IMR-90 (cell line): ENCODE measurements around the gene TBCE. TPM values are rescaled to one million over a fixed set of nuclear protein-coding genes. Genes with fewer than 3 reads are reported as not detected.

ENCODE experiments used
- ATAC-seq: fragments of 200-7000 bp; cut with Tn5 transposase; 2 replicates; pipeline ENCODE4 v1.9.1; 2020; ENCODE audit warnings: low read depth, mild to moderate bottlenecking, moderate library complexity
- BruUV-seq: library from RNA; stranded (reverse); fragments of 400-500 nt; replicated peaks from 2 replicates; lab custom pipeline; 2021; lab: Mats Ljungman, UMichigan
- CTCF ChIA-PET: fragments of 300-600 bp; formaldehyde crosslinking; extraction: SDS; loops from one replicate; lab custom pipeline; 2021; ENCODE audit warnings: antibody characterized with exemption; lab: Yijun Ruan, JAX
- POLR2A ChIA-PET: fragments of 300-600 bp; sonication (Branson Sonifier 250); formaldehyde crosslinking; loops from one replicate; lab custom pipeline; 2022; ENCODE audit warnings: antibody characterized with exemption; ENCODE audit not compliant: unreplicated experiment; lab: Charles Lee
- DNase-seq: peaks from one replicate; pipeline ENCODE4 v3.0.0; 2013
- H2AFZ ChIP-seq: replicated peaks from 2 replicates; pipeline ENCODE3; 2013; ENCODE audit warnings: low read length, mild to moderate bottlenecking; ENCODE audit not compliant: poor library complexity
- H2AK5ac ChIP-seq: 2 replicates; pipeline ENCODE4 v1.6.1; 2013; ENCODE audit warnings: low read depth, low read length, inconsistent platforms
- H2AK9ac ChIP-seq: replicated peaks from 2 replicates; pipeline ENCODE3; 2013; ENCODE audit warnings: mild to moderate bottlenecking, low read depth, low read length, moderate library complexity; ENCODE audit not compliant: poor library complexity
- H2BK120ac ChIP-seq: 2 replicates; pipeline ENCODE4 v1.6.1; 2013; ENCODE audit warnings: low read depth, low read length, inconsistent platforms
- H2BK15ac ChIP-seq: 3 replicates; pipeline ENCODE4 v1.6.1; 2013; ENCODE audit warnings: low read depth, low read length, inconsistent platforms
- H2BK20ac ChIP-seq: 2 replicates; pipeline ENCODE4 v1.6.1; 2013; ENCODE audit warnings: low read depth, mild to moderate bottlenecking, inconsistent platforms, low read length, moderate library complexity
- H2BK5ac ChIP-seq: 2 replicates; pipeline ENCODE4 v1.6.1; 2013; ENCODE audit warnings: mild to moderate bottlenecking, low read depth, low read length, inconsistent platforms; ENCODE audit not compliant: poor library complexity, severe bottlenecking
- H3K14ac ChIP-seq: replicated peaks from 2 replicates; pipeline ENCODE4 v1.6.1; 2013; ENCODE audit warnings: low read depth, low read length, inconsistent platforms
- H3K18ac ChIP-seq: 2 replicates; pipeline ENCODE4 v1.6.1; 2013; ENCODE audit warnings: low read depth, low read length, control low read depth
- H3K23ac ChIP-seq: 2 replicates; pipeline ENCODE4 v1.6.1; 2013; ENCODE audit warnings: low read depth, low read length, inconsistent platforms
- H3K27ac ChIP-seq: 2 replicates; pipeline ENCODE4 v1.5.1; 2013; ENCODE audit warnings: mild to moderate bottlenecking, control low read depth, low read length; ENCODE audit not compliant: insufficient read depth
- H3K27me3 ChIP-seq: 2 replicates; pipeline ENCODE4 v1.6.1; 2013; ENCODE audit warnings: low read length; ENCODE audit not compliant: control insufficient read depth, insufficient read depth
- H3K36me3 ChIP-seq: 2 replicates; pipeline ENCODE4 v1.6.1; 2013; ENCODE audit warnings: low read length, mixed read lengths; ENCODE audit not compliant: control insufficient read depth, insufficient read depth
- H3K4ac ChIP-seq: 2 replicates; pipeline ENCODE4 v1.6.1; 2013; ENCODE audit warnings: low read depth, low read length, inconsistent platforms
- H3K4me1 ChIP-seq: 2 replicates; pipeline ENCODE4 v1.6.1; 2013; ENCODE audit warnings: low read length, mixed read lengths; ENCODE audit not compliant: control insufficient read depth, insufficient read depth
- H3K4me2 ChIP-seq: 2 replicates; pipeline ENCODE4 v1.6.1; 2013; ENCODE audit warnings: low read depth, mild to moderate bottlenecking, control low read depth, low read length, moderate library complexity
- H3K4me3 ChIP-seq: 2 replicates; pipeline ENCODE4 v1.5.1; 2013; ENCODE audit warnings: low read depth, mild to moderate bottlenecking, control low read depth, low read length, moderate library complexity; ENCODE audit not compliant: insufficient read depth
- H3K56ac ChIP-seq: 2 replicates; pipeline ENCODE4 v1.6.1; 2013; ENCODE audit warnings: low read length, inconsistent platforms; ENCODE audit not compliant: insufficient read depth; ENCODE audit errors: extremely low read depth
- H3K79me1 ChIP-seq, 2 experiments: 2 replicates each; pipeline ENCODE4 v1.6.1; 2013; ENCODE audit warnings: low read length in 2 of 2, inconsistent platforms in 1 of 2, low read depth in 1 of 2
- H3K9ac ChIP-seq: 2 replicates; pipeline ENCODE4 v1.6.1; 2013; ENCODE audit warnings: low read depth, low read length, control low read depth
- H3K9me1 ChIP-seq: 2 replicates; pipeline ENCODE4 v1.6.1; 2013; ENCODE audit warnings: low read length, inconsistent platforms; ENCODE audit not compliant: insufficient read depth
- H3K9me3 ChIP-seq: 2 replicates; pipeline ENCODE4 v1.6.1; 2013; ENCODE audit warnings: low read length; ENCODE audit not compliant: control insufficient read depth, insufficient read depth
- H4K20me1 ChIP-seq: 2 replicates; pipeline ENCODE4 v1.6.1; 2013; ENCODE audit warnings: low read length, inconsistent platforms; ENCODE audit not compliant: insufficient read depth
- H4K5ac ChIP-seq: 2 replicates; pipeline ENCODE4 v1.6.1; 2013; ENCODE audit warnings: mild to moderate bottlenecking, low read depth, low read length, control low read depth
- H4K8ac ChIP-seq, 2 experiments: 2 replicates each; pipeline ENCODE4 v1.6.1; 2013; ENCODE audit warnings: low read depth in 2 of 2, low read length in 2 of 2, control low read depth in 1 of 2, inconsistent platforms in 1 of 2
- H4K91ac ChIP-seq: 2 replicates; pipeline ENCODE4 v1.6.1; 2013; ENCODE audit warnings: low read depth, low read length, inconsistent platforms; ENCODE audit not compliant: insufficient read depth
- BHLHE40 ChIP-seq: fragments of 150-350 bp; IDR thresholded peaks from 2 replicates; pipeline ENCODE4 v1.6.1; 2016; ENCODE audit warnings: mild to moderate bottlenecking, low read depth, low read length
- CEBPB ChIP-seq: IDR thresholded peaks from 2 replicates; pipeline ENCODE4 v1.6.1; 2012; ENCODE audit warnings: low read depth, low read length, improper control_type of control experiment
- CHD1 ChIP-seq: IDR thresholded peaks from 2 replicates; pipeline ENCODE4 v1.6.1; 2012; ENCODE audit warnings: low read depth, low read length, improper control_type of control experiment
- CTCF ChIP-seq: conservative IDR thresholded peaks from 2 replicates; pipeline ENCODE4 v1.5.1; 2012; ENCODE audit warnings: mild to moderate bottlenecking, low read depth, low read length, improper control_type of control experiment
- ELK1 ChIP-seq: fragments of 150-350 bp; IDR thresholded peaks from 2 replicates; pipeline ENCODE4 v1.6.1; 2016; ENCODE audit warnings: low read depth, mild to moderate bottlenecking, low read length, moderate library complexity, borderline replicate concordance
- FOS ChIP-seq: fragments of 150-350 bp; IDR thresholded peaks from 2 replicates; pipeline ENCODE4 v1.6.1; 2016; ENCODE audit warnings: low read depth, low read length
- MAFK ChIP-seq: IDR thresholded peaks from 2 replicates; pipeline ENCODE4 v1.6.1; 2012; ENCODE audit warnings: low read depth, low read length, improper control_type of control experiment
- MAZ ChIP-seq: IDR thresholded peaks from 2 replicates; pipeline ENCODE4 v1.6.1; 2012; ENCODE audit warnings: low read depth, mild to moderate bottlenecking, low read length, improper control_type of control experiment, moderate library complexity, borderline replicate concordance
- MXI1 ChIP-seq: IDR thresholded peaks from 2 replicates; pipeline ENCODE4 v1.6.1; 2012; ENCODE audit warnings: low read depth, mild to moderate bottlenecking, low read length, moderate library complexity, borderline replicate concordance
- NFE2L2 ChIP-seq: fragments of 150-350 bp; IDR thresholded peaks from 2 replicates; pipeline ENCODE4 v1.6.1; 2016; ENCODE audit warnings: low read depth, mild to moderate bottlenecking, low read length
- POLR2A ChIP-seq: IDR thresholded peaks from 2 replicates; pipeline ENCODE4 v1.6.1; 2012; ENCODE audit warnings: mild to moderate bottlenecking, low read depth, low read length
- RAD21 ChIP-seq: IDR thresholded peaks from 2 replicates; pipeline ENCODE4 v1.6.1; 2012; ENCODE audit warnings: low read length, improper control_type of control experiment
- RCOR1 ChIP-seq: IDR thresholded peaks from 2 replicates; pipeline ENCODE4 v1.6.1; 2012; ENCODE audit warnings: mild to moderate bottlenecking, low read length, improper control_type of control experiment; ENCODE audit not compliant: insufficient replicate concordance
- RFX5 ChIP-seq: IDR thresholded peaks from 2 replicates; pipeline ENCODE4 v1.8.0; 2012; ENCODE audit warnings: low read depth, mild to moderate bottlenecking, low read length, moderate library complexity
- SMC3 ChIP-seq: fragments of 150-350 bp; IDR thresholded peaks from 2 replicates; pipeline ENCODE4 v1.6.1; 2016; ENCODE audit warnings: low read depth, mild to moderate bottlenecking, antibody characterized with exemption, low read length, moderate library complexity
- WGBS, 2 experiments: methylation state at CpG; one replicate each; pipeline versions ENCODE4 v1.1.5 to v1.1.7; 2013; ENCODE audit warnings: missing lambda C conversion rate in 2 of 2; ENCODE audit not compliant: insufficient read length in 1 of 2; ENCODE audit errors: extremely low coverage in 2 of 2; 5-methylcytosine and 5-hydroxymethylcytosine counted together
- dilution Hi-C: fragments of 300-500 bp; cut with HindIII; formaldehyde crosslinking; loops from one replicate; pipeline ENCODE4 v1.14.3; 2018; ENCODE audit warnings: low sequenced_read_pairs; ENCODE audit not compliant: unreplicated experiment
- in situ Hi-C: fragments of 300-500 bp; cut with MboI; formaldehyde crosslinking; loops from 3 replicates; pipeline ENCODE4 v1.14.3; 2019; ENCODE audit warnings: low sequenced_read_pairs, inconsistent platforms, mixed read lengths
- intact Hi-C: fragments of 100-400 bp; cut with micrococcal nuclease; formaldehyde crosslinking; loops from 2 replicates; pipeline ENCODE4 v1.10.0; 2022
- polyA plus RNA-seq, 3 experiments: library from polyadenylated mRNA; depleted of rRNA; stranded (reverse); fragments of >200 nt; gene quantifications; 2 replicates each; pipeline ENCODE4 v1.2.3, GENCODE V29; 2012; ENCODE audit warnings: low replicate concordance in 1 of 3
- total RNA-seq: library from RNA; depleted of rRNA; stranded (reverse); fragments of >200 nt; gene quantifications from 2 replicates; pipeline ENCODE4 v1.2.3, GENCODE V29; 2012
- TF ChIP-seq, protein P1 (sequence below): fragments of 150-350 bp; IDR thresholded peaks from 2 replicates; pipeline ENCODE4 v1.6.1; 2017; ENCODE audit warnings: mild to moderate bottlenecking, antibody characterized with exemption, low read length, low read depth

TBCE gene
- total and polyA plus RNA-seq, 2 of the 4 experiments (the other 2 are of a cell fraction): 25.3 to 26.7 TPM

- POLR2A ChIA-PET: no interaction called here
Measured at GRCh38 chr1:235491644-235492043, 124.4 kb downstream of the TBCE start.

More at GRCh38 chr1:235491644-235492043, 124.4 kb downstream of the TBCE start:
- no peak overlapping the region for H3K9ac ChIP-seq
- in situ Hi-C loops (no loop called here), dilution Hi-C loops (no loop called here), intact Hi-C loops (loop anchor here (5.0 kb wide), 1 partner anchor 561 kb away; no protein-coding TSS in a partner anchor)
- H3K36me3 ChIP-seq: peaks cover 26% of the 10 kb centered on the region
- no peak overlapping the region for H3K14ac ChIP-seq
- H3K4ac ChIP-seq: no peak overlapping the region
- DNase-seq: no peak
- no peak for ATAC-seq
- no peak overlapping the region for H2AK5ac ChIP-seq
- H3K9me1 ChIP-seq: peaks cover 6% of the 10 kb centered on the region
- no peak overlapping the region for H3K27ac ChIP-seq
- H3K4me3 ChIP-seq: no peak overlapping the region
- WGBS, 2 experiments: 83 to 100% methylated on average over 1 of the region's 3 CpGs
- CTCF ChIA-PET: interaction anchor here (1.5 kb wide), 1 partner anchor 13 kb away, joined by 5 read pairs; the partner anchor contains the start of gene B3GALNT2
- H2BK20ac ChIP-seq: no peak overlapping the region
- no peak overlapping the region for H3K4me2 ChIP-seq
- no peak overlapping the region for H2BK5ac ChIP-seq
- H2BK120ac ChIP-seq: no peak overlapping the region
- BruUV-seq: no TSS peak
- no peak overlapping the region for H4K91ac ChIP-seq
- no peaks in the 10 kb centered on the region for H3K4me1 ChIP-seq
- H2BK15ac ChIP-seq: no peak overlapping the region
- no peak overlapping the region for H2AK9ac ChIP-seq
- no peak overlapping the region for H2AFZ ChIP-seq
- peaks cover 11 to 15% of the 10 kb centered on the region in 2 experiments for H3K79me1 ChIP-seq
- H4K8ac ChIP-seq: no peak overlapping the region
- no peaks in the 10 kb centered on the region for H3K27me3 ChIP-seq
- H3K23ac ChIP-seq: no peak overlapping the region
- H3K18ac ChIP-seq: no peak overlapping the region
- H3K56ac ChIP-seq: no peak overlapping the region
- no peaks in the 10 kb centered on the region for H3K9me3 ChIP-seq
- no peaks in the 10 kb centered on the region; the same call in 1 of the 2 replicates for H4K20me1 ChIP-seq
- TF ChIP-seq RAD21: no peak
- TF ChIP-seq FOS: no peak
- TF ChIP-seq ELK1: no peak
- TF ChIP-seq, protein P1, sequence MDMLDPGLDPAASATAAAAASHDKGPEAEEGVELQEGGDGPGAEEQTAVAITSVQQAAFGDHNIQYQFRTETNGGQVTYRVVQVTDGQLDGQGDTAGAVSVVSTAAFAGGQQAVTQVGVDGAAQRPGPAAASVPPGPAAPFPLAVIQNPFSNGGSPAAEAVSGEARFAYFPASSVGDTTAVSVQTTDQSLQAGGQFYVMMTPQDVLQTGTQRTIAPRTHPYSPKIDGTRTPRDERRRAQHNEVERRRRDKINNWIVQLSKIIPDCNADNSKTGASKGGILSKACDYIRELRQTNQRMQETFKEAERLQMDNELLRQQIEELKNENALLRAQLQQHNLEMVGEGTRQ: no peak
- TF ChIP-seq CEBPB: no peak
- no peak for TF ChIP-seq NFE2L2
- TF ChIP-seq MAFK: no peak
- TF ChIP-seq SMC3: no peak
- TF ChIP-seq CTCF: no peak
- TF ChIP-seq MAZ: no peak
- no peak for TF ChIP-seq RFX5
- no peak for TF ChIP-seq MXI1
- TF ChIP-seq RCOR1: no peak
- TF ChIP-seq CHD1: no peak
- TF ChIP-seq POLR2A: no peak
- TF ChIP-seq BHLHE40: no peak
- H4K5ac ChIP-seq: no peak overlapping the region
